IPS-NIHi11 (cell line): ENCODE measurements around the gene NFATC2IP.

Experiments
- DNase-seq: peaks from one replicate; pipeline ENCODE4 v3.0.0; 2012; ENCODE audit warnings: mixed read lengths, low spot score

NFATC2IP gene

GRCh38 chr16:28950648-28951409, at the start of gene NFATC2IP:
NFATC2IP (plus strand) TSS chr16:28950937; CDS start chr16:28951012, 75 bp downstream.
- DNase-seq, result peak; percentile 99

GRCh38 chr16:28901862-28902261, 48.9 kb upstream of the NFATC2IP start:
- peak; percentile 4 for DNase-seq

- no peak for DNase-seq
Observed at GRCh38 chr16:28902909-28903308, 47.8 kb upstream of the NFATC2IP start.

- DNase-seq, result no peak
Observed at GRCh38 chr16:28903344-28904042, 47.2 kb upstream of the NFATC2IP start.

- no peak for DNase-seq
Observed at GRCh38 chr16:28904363-28904762, 46.4 kb upstream of the NFATC2IP start.

GRCh38 chr16:28904828-28905227, 45.9 kb upstream of the NFATC2IP start:
- DNase-seq, result no peak

- DNase-seq, result no peak
Observed at GRCh38 chr16:28905229-28905754, 45.4 kb upstream of the NFATC2IP start.

GRCh38 chr16:28905800-28906372, 44.9 kb upstream of the NFATC2IP start:
- no peak for DNase-seq

GRCh38 chr16:28910086-28911031, 40.4 kb upstream of the NFATC2IP start:
- DNase-seq, result peak; percentile 9

- DNase-seq, result no peak
Observed at GRCh38 chr16:28912558-28912957, 38.2 kb upstream of the NFATC2IP start.

- DNase-seq, result peak; percentile 13
Observed at GRCh38 chr16:28913946-28914724, 36.6 kb upstream of the NFATC2IP start.

GRCh38 chr16:28915181-28915580, 35.6 kb upstream of the NFATC2IP start:
- DNase-seq, result no peak

GRCh38 chr16:28917095-28917494, 33.6 kb upstream of the NFATC2IP start:
- DNase-seq, result no peak

- DNase-seq, result no peak
Observed at GRCh38 chr16:28918698-28919097, 32.0 kb upstream of the NFATC2IP start.

GRCh38 chr16:28923231-28923587, 27.5 kb upstream of the NFATC2IP start:
- DNase-seq, result no peak

- peak; percentile 8 for DNase-seq
Observed at GRCh38 chr16:28923652-28924398, 26.9 kb upstream of the NFATC2IP start.

GRCh38 chr16:28924399-28924761, 26.4 kb upstream of the NFATC2IP start:
- peak; percentile 95 for DNase-seq

GRCh38 chr16:28924762-28925385, 25.9 kb upstream of the NFATC2IP start, which contains the start of gene RABEP2:
RABEP2 (minus strand) TSS chr16:28925238; CDS start chr16:28925163, 75 bp downstream.
- DNase-seq, result peak; percentile 95

GRCh38 chr16:28925386-28926228, 25.1 kb upstream of the NFATC2IP start:
- no peak for DNase-seq
